ENCODE data around the gene COL17A1.

- TF ChIP-seq CTCF (conservative IDR thresholded peaks at IDR 0.05) = no peak
- no peak for TF ChIP-seq ZFX (IDR thresholded peaks at IDR 0.05)
Measured at GRCh38 chr10:104037261-104037951, 48.3 kb downstream of the COL17A1 start.
